Trophoblast cell (in vitro differentiated cells and primary cell): ENCODE results near the gene VSTM2B.

Experiments used
- DNase-seq, 2 donors: peaks; one replicate each; pipeline ENCODE4 v3.0.0-alpha.2; 2016
- H2AFZ ChIP-seq: 2 replicates; pipeline ENCODE4 v1.6.1; 2013; ENCODE audit warnings: low read length, moderate library complexity, mild to moderate bottlenecking; ENCODE audit not compliant: insufficient read depth, poor library complexity
- H2AK5ac ChIP-seq: 2 replicates; pipeline ENCODE4 v1.6.1; 2013; ENCODE audit warnings: mild to moderate bottlenecking, low read length
- H2BK120ac ChIP-seq: 2 replicates; pipeline ENCODE4 v1.6.1; 2013; ENCODE audit warnings: low read length, mild to moderate bottlenecking, moderate library complexity; ENCODE audit not compliant: insufficient read depth, poor library complexity
- H2BK12ac ChIP-seq: 2 replicates; pipeline ENCODE4 v1.6.1; 2013; ENCODE audit warnings: mild to moderate bottlenecking, low read length, moderate library complexity
- H2BK5ac ChIP-seq: 2 replicates; pipeline ENCODE4 v1.6.1; 2013; ENCODE audit warnings: low read length, low read depth, moderate library complexity, mild to moderate bottlenecking; ENCODE audit not compliant: poor library complexity
- H3K14ac ChIP-seq: 2 replicates; pipeline ENCODE4 v1.6.1; 2013; ENCODE audit warnings: mild to moderate bottlenecking, low read length
- H3K18ac ChIP-seq: 2 replicates; pipeline ENCODE4 v1.6.1; 2013; ENCODE audit warnings: mild to moderate bottlenecking, low read length
- H3K23ac ChIP-seq: 2 replicates; pipeline ENCODE4 v1.6.1; 2013; ENCODE audit warnings: low read length
- H3K27ac ChIP-seq: 2 replicates; pipeline ENCODE4 v1.5.1; 2013; ENCODE audit warnings: low read depth, mild to moderate bottlenecking, inconsistent platforms, low read length, moderate library complexity
- H3K27me3 ChIP-seq: 2 replicates; pipeline ENCODE4 v1.6.1; 2013; ENCODE audit warnings: inconsistent platforms, mild to moderate bottlenecking, low read length, moderate library complexity; ENCODE audit not compliant: insufficient read depth
- H3K36me3 ChIP-seq, 2 experiments: 1 replicate in 1 of 2; 2 replicates in 1 of 2; pipeline ENCODE4 v1.6.1; 2013; ENCODE audit warnings: low read length in 2 of 2, mild to moderate bottlenecking in 2 of 2, moderate library complexity in 1 of 2; ENCODE audit not compliant: insufficient read depth in 2 of 2, control insufficient read depth in 1 of 2
- H3K4ac ChIP-seq: 2 replicates; pipeline ENCODE4 v1.6.1; 2013; ENCODE audit warnings: low read depth, mild to moderate bottlenecking, low read length, moderate library complexity
- H3K4me1 ChIP-seq, 2 experiments: 1 replicate in 1 of 2; 2 replicates in 1 of 2; pipeline ENCODE4 v1.6.1; 2013; ENCODE audit warnings: low read length in 2 of 2, mild to moderate bottlenecking in 2 of 2, moderate library complexity in 1 of 2; ENCODE audit not compliant: insufficient read depth in 2 of 2, control insufficient read depth in 1 of 2
- H3K4me2 ChIP-seq: 2 replicates; pipeline ENCODE4 v1.6.1; 2013; ENCODE audit warnings: inconsistent platforms, mild to moderate bottlenecking, low read length, moderate library complexity
- H3K4me3 ChIP-seq: 2 replicates; pipeline ENCODE4 v1.5.1; 2013; ENCODE audit warnings: mild to moderate bottlenecking, low read depth, low read length, inconsistent platforms
- H3K79me1 ChIP-seq: one replicate; pipeline ENCODE4 v1.6.1; 2013; ENCODE audit warnings: low read length
- H3K79me2 ChIP-seq: 2 replicates; pipeline ENCODE4 v1.6.1; 2013; ENCODE audit warnings: low read length, mild to moderate bottlenecking; ENCODE audit not compliant: control insufficient read depth, insufficient read depth, poor library complexity
- H3K9ac ChIP-seq: 2 replicates; pipeline ENCODE4 v1.6.1; 2013; ENCODE audit warnings: mild to moderate bottlenecking, low read length
- H3K9me3 ChIP-seq: 2 replicates; pipeline ENCODE4 v1.6.1; 2013; ENCODE audit warnings: low read depth, mild to moderate bottlenecking, control low read depth, inconsistent platforms, low read length; ENCODE audit not compliant: insufficient read depth
- H4K12ac ChIP-seq: 2 replicates; pipeline ENCODE4 v1.6.1; 2013; ENCODE audit warnings: low read depth, mild to moderate bottlenecking, low read length, moderate library complexity
- H4K8ac ChIP-seq: 2 replicates; pipeline ENCODE4 v1.6.1; 2013; ENCODE audit warnings: low read depth, mild to moderate bottlenecking, low read length, moderate library complexity
- H4K91ac ChIP-seq: one replicate; pipeline ENCODE4 v1.6.1; 2013; ENCODE audit warnings: low read depth, mild to moderate bottlenecking, low read length, moderate library complexity
- WGBS: extraction: QIAGEN DNeasy Blood & Tissue Kit; methylation state at CpG from one replicate; pipeline ENCODE4 v1.1.7; 2013; ENCODE audit warnings: missing lambda C conversion rate; ENCODE audit not compliant: insufficient read length, insufficient coverage; ENCODE audit errors: extremely low coverage; 5-methylcytosine and 5-hydroxymethylcytosine counted together

VSTM2B gene

DNA sequence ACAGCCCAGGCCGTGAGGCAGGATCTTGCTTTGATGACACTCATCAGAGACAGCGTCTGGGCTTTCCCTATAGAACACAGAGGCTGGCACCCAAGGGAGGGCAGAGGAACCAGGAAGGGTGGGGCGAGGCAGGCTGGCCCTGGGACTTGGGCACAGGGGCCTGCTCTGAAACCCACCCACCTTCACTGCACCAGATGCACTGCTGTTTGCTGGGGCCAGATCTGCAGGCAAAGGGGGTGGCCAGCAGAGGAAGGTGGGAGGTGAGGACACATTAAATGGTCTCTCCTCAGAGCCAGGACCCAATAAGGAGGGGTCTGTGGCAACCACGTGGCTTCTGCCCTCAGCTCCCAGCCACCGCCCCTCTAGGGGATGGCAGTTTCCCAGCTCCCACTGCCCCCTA, 6.6 kb upstream of the VSTM2B start:
- Histone ChIP-seq H3K36me3 (no peaks in the 10 kb centered on the region), H3K4me2 (no peak overlapping the region), H3K79me1 (no peaks in the 10 kb centered on the region), H4K91ac (no peak overlapping the region), H3K23ac (no peak overlapping the region), H3K4me3 (no peak overlapping the region), H4K12ac (no peak overlapping the region), H2BK120ac (no peak overlapping the region), H3K27ac (no peak overlapping the region), H2AFZ (no peak overlapping the region), H3K79me2 (no peaks in the 10 kb centered on the region), H3K4me1 (no peaks in the 10 kb centered on the region), H3K9ac (no peak overlapping the region), H3K14ac (no peak overlapping the region), H2BK5ac (no peak overlapping the region), H3K4ac (no peak overlapping the region), H3K18ac (no peak overlapping the region), H2BK12ac (no peak overlapping the region), H3K9me3 (peaks cover 5% of the 10 kb centered on the region), H3K27me3 (peaks cover 8% of the 10 kb centered on the region), H2AK5ac (no peak overlapping the region), H4K8ac (no peak overlapping the region)
- no CpG with 5 or more reads among the region's 5 CpGs for WGBS
- no peak for DNase-seq

GRCh38 chr19:29519931-29520330, 5.9 kb upstream of the VSTM2B start:
- no peak overlapping the region for H2AK5ac ChIP-seq
- no peaks in the 10 kb centered on the region for H3K4me1 ChIP-seq
- no peaks in the 10 kb centered on the region for H3K79me1 ChIP-seq
- H2BK5ac ChIP-seq, result no peak overlapping the region
- no peak overlapping the region for H3K4ac ChIP-seq
- H3K36me3 ChIP-seq, result no peaks in the 10 kb centered on the region
- no peak overlapping the region for H3K23ac ChIP-seq
- whole genome bisulfite sequencing, result no CpG with 5 or more reads among the region's 8 CpGs
- no peak overlapping the region for H3K14ac ChIP-seq
- H3K4me2 ChIP-seq, result no peak overlapping the region
- no peak overlapping the region for H3K4me3 ChIP-seq
- DNase-seq, result no peak
- H3K9me3 ChIP-seq, result peaks cover 5% of the 10 kb centered on the region
- peaks cover 16% of the 10 kb centered on the region for H3K27me3 ChIP-seq
- no peak overlapping the region for H3K18ac ChIP-seq
- H4K12ac ChIP-seq, result no peak overlapping the region
- no peak overlapping the region for H4K91ac ChIP-seq
- H4K8ac ChIP-seq, result no peak overlapping the region
- no peak overlapping the region for H3K9ac ChIP-seq
- no peak overlapping the region for H2BK12ac ChIP-seq
- no peak overlapping the region for H3K27ac ChIP-seq
- H2BK120ac ChIP-seq, result no peak overlapping the region
- H2AFZ ChIP-seq, result no peak overlapping the region
- H3K79me2 ChIP-seq, result no peaks in the 10 kb centered on the region

GRCh38 chr19:29520390-29520789, 5.4 kb upstream of the VSTM2B start:
- Histone ChIP-seq H3K27ac (no peak overlapping the region), H3K27me3 (peaks cover 19% of the 10 kb centered on the region), H3K23ac (no peak overlapping the region), H4K8ac (no peak overlapping the region), H3K79me2 (no peaks in the 10 kb centered on the region), H3K9ac (no peak overlapping the region), H3K14ac (no peak overlapping the region), H3K36me3 (no peaks in the 10 kb centered on the region), H3K18ac (no peak overlapping the region), H3K4me2 (no peak overlapping the region), H3K4me3 (no peak overlapping the region), H2BK120ac (no peak overlapping the region), H2AFZ (no peak overlapping the region), H2AK5ac (no peak overlapping the region), H2BK12ac (no peak overlapping the region), H3K79me1 (no peaks in the 10 kb centered on the region), H3K9me3 (peaks cover 5% of the 10 kb centered on the region), H3K4me1 (no peaks in the 10 kb centered on the region), H3K4ac (no peak overlapping the region), H4K12ac (no peak overlapping the region), H2BK5ac (no peak overlapping the region), H4K91ac (no peak overlapping the region)
- no CpG with 5 or more reads among the region's 7 CpGs for WGBS
- no peak for DNase-seq

GRCh38 chr19:29521291-29522075, 4.3 kb upstream of the VSTM2B start:
- Histone ChIP-seq H3K4me3 (no peak overlapping the region), H3K79me1 (no peaks in the 10 kb centered on the region), H3K4me1 (no peaks in the 10 kb centered on the region), H2AK5ac (no peak overlapping the region), H2BK5ac (no peak overlapping the region), H4K12ac (no peak overlapping the region), H3K18ac (no peak overlapping the region), H3K27me3 (peaks cover 28% of the 10 kb centered on the region), H3K9ac (no peak overlapping the region), H4K8ac (no peak overlapping the region), H3K27ac (no peak overlapping the region), H4K91ac (no peak overlapping the region), H3K9me3 (peaks cover 5% of the 10 kb centered on the region), H3K14ac (no peak overlapping the region), H3K4me2 (no peak overlapping the region), H3K4ac (no peak overlapping the region), H3K36me3 (no peaks in the 10 kb centered on the region), H2BK120ac (no peak overlapping the region), H2AFZ (no peak overlapping the region), H2BK12ac (no peak overlapping the region), H3K79me2 (no peaks in the 10 kb centered on the region), H3K23ac (no peak overlapping the region)
- DNase-seq, result no peak
- no CpG with 5 or more reads among the region's 9 CpGs for WGBS
